Tibial nerve (tissue), 3 donors: ENCODE data around the gene NBL1.

Experiments
- CTCF ChIP-seq, 5 experiments: fragments of 200-600 bp in 3 of 5; fragments of 450-650 bp in 2 of 5; sonication (generic) in 3 of 5; IDR thresholded peaks; one replicate each; pipeline ENCODE4 v1.5.1; 2016 to 2019; ENCODE audit warnings: antibody characterized with exemption in 5 of 5, mild to moderate bottlenecking in 3 of 5, moderate library complexity in 2 of 5
- POLR2A ChIP-seq, 2 donors: fragments of 450-650 bp; IDR thresholded peaks; one replicate each; pipeline ENCODE4 v1.6.1; 2017; ENCODE audit warnings: antibody characterized with exemption in 2 of 2, mild to moderate bottlenecking in 2 of 2, moderate library complexity in 2 of 2

DNA sequence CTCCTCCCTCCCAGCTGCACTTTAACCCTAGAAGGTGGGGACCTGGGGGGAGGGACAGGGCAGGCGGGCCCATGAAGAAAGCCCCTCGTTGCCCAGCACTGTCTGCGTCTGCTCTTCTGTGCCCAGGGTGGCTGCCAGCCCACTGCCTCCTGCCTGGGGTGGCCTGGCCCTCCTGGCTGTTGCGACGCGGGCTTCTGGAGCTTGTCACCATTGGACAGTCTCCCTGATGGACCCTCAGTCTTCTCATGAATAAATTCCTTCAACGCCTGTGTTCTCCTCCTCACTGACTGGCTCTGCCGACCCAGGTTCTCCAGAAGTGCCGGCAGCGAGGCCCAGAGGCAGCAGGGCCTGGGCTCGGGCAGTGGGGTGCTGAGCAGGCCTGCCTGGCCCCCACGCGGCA is 14.1 kb downstream of the NBL1 start:
- TF ChIP-seq CTCF (IDR thresholded peaks at IDR 0.05) = no peak
- TF ChIP-seq POLR2A (IDR thresholded peaks at IDR 0.05) = no peak
